Measurements from ENCODE around the gene STMP1. TPM values are rescaled to one million over a fixed set of nuclear protein-coding genes. Genes with fewer than 3 reads are reported as not detected.
"Not testable (repeated sequence)": the region's sequence is repeated elsewhere in the genome, so short reads cannot be mapped to it uniquely, and the experiment has no call there.

The STMP1 gene
- total RNA-seq, 1 experiment from 2014 or later: 38.4 TPM

- H3K27me3 ChIP-seq (ENCODE audit: insufficient read depth, low read length): no peaks in the 10 kb centered on the region
- no peaks in the 10 kb centered on the region for H3K23me2 ChIP-seq (ENCODE audit: insufficient read length, low read depth, low read length, poor library complexity, severe bottlenecking)
- no peaks in the 10 kb centered on the region for H3K27me3 Mint-ChIP-seq (ENCODE audit: low read depth)
- no peak overlapping the region for H3K9ac ChIP-seq (ENCODE audit: extremely low read depth, insufficient read length, low read length)
- H3K14ac ChIP-seq (ENCODE audit: insufficient read depth, low read length): no peak overlapping the region
- H3T11ph ChIP-seq (ENCODE audit: low read length): no peak overlapping the region
- peaks cover under 1 to 2% of the 10 kb centered on the region in 2 experiments for H3K4me1 Mint-ChIP-seq
- H3K79me1 ChIP-seq (ENCODE audit: insufficient read depth, low read depth, low read length, poor library complexity, severe bottlenecking): no peaks in the 10 kb centered on the region
- no peaks in the 10 kb centered on the region for H3K9me3 Mint-ChIP-seq
- no peak overlapping the region for H3K27ac ChIP-seq (ENCODE audit: insufficient read length, low read depth, low read length)
- peaks cover 0 to 11% (median 10%) of the 10 kb centered on the region in 3 experiments; a peak in 3 of 7 replicates for H3K36me3 Mint-ChIP-seq (ENCODE audit: insufficient read depth in 1 of 3, low read depth in 3 of 3)
- WGBS (ENCODE audit: extremely low coverage, insufficient read length, low lambda C conversion rate): no CpG with 5 or more reads among the region's 3 CpGs
- H3K4me2 ChIP-seq (ENCODE audit: insufficient read depth, insufficient read length, low read length): no peak overlapping the region
- no peak overlapping the region for H4K5ac ChIP-seq (ENCODE audit: insufficient read length, low read depth, low read length)
- no peaks in the 10 kb centered on the region for H3K4me1 ChIP-seq (ENCODE audit: insufficient read depth, low read length)
- no peak overlapping the region for H2BK5ac ChIP-seq (ENCODE audit: insufficient read length, low read length)
- H3K23ac ChIP-seq (ENCODE audit: insufficient read length, low read depth, low read length): no peak overlapping the region
- no peaks in the 10 kb centered on the region for H3K9me3 ChIP-seq (ENCODE audit: control insufficient read depth, low read depth, low read length)
- no peaks in the 10 kb centered on the region for H4K20me1 ChIP-seq (ENCODE audit: control insufficient read depth, insufficient read depth, insufficient read length)
- H2BK12ac ChIP-seq (ENCODE audit: insufficient read length, low read depth, low read length): no peak overlapping the region
- H2AK5ac ChIP-seq (ENCODE audit: insufficient read length, low read length): no peak overlapping the region
- H2AFZ ChIP-seq (ENCODE audit: low read length): no peak overlapping the region
- no peak for DNase-seq
- no peak overlapping the region for H2BK15ac ChIP-seq (ENCODE audit: low read depth, low read length)
- no peak for TF ChIP-seq CTCF (conservative IDR thresholded peaks at IDR 0.05)
- H3K79me2 ChIP-seq (ENCODE audit: insufficient read depth, low read length): no peaks in the 10 kb centered on the region
- H3K4ac ChIP-seq (ENCODE audit: low read depth, low read length): no peak overlapping the region
- no peak overlapping the region for H4K91ac ChIP-seq (ENCODE audit: insufficient read length, low read depth, low read length)
- H3K18ac ChIP-seq (ENCODE audit: insufficient read length, low read depth, low read length): no peak overlapping the region
- H3K4me3 Mint-ChIP-seq: no peak overlapping the region
- H3K27ac Mint-ChIP-seq: no peak overlapping the region
- H3K56ac ChIP-seq (ENCODE audit: insufficient read length, low read depth, low read length): no peak overlapping the region
- H2BK20ac ChIP-seq (ENCODE audit: low read depth, low read length, poor library complexity, severe bottlenecking): no peak overlapping the region
- H2BK120ac ChIP-seq (ENCODE audit: low read depth, low read length, poor library complexity, severe bottlenecking): no peak overlapping the region
- no peak overlapping the region for H4K8ac ChIP-seq (replicated peaks; ENCODE audit: insufficient read length, low read depth, low read length)
Observed at GRCh38 chr7:135692055-135692454, 29.7 kb downstream of the STMP1 start.

- not testable (repeated sequence) for H3K27ac ChIP-seq (ENCODE audit: insufficient read length, low read depth, low read length); DNase-seq; H3K23ac ChIP-seq (ENCODE audit: insufficient read length, low read depth, low read length); H3K18ac ChIP-seq (ENCODE audit: insufficient read length, low read depth, low read length); H3K14ac ChIP-seq (ENCODE audit: insufficient read depth, low read length); H2AK5ac ChIP-seq (ENCODE audit: insufficient read length, low read length); H3K9me3 Mint-ChIP-seq; H2BK12ac ChIP-seq (ENCODE audit: insufficient read length, low read depth, low read length); H3K9me3 ChIP-seq (ENCODE audit: control insufficient read depth, low read depth, low read length); H3K79me1 ChIP-seq (ENCODE audit: insufficient read depth, low read depth, low read length, poor library complexity, severe bottlenecking); H3K9ac ChIP-seq (ENCODE audit: extremely low read depth, insufficient read length, low read length); H3K4me3 Mint-ChIP-seq; H4K5ac ChIP-seq (ENCODE audit: insufficient read length, low read depth, low read length); H3K56ac ChIP-seq (ENCODE audit: insufficient read length, low read depth, low read length); H3K4ac ChIP-seq (ENCODE audit: low read depth, low read length); H2BK5ac ChIP-seq (ENCODE audit: insufficient read length, low read length); H3K4me1 Mint-ChIP-seq; H3K27me3 Mint-ChIP-seq (ENCODE audit: low read depth); H3K23me2 ChIP-seq (ENCODE audit: insufficient read length, low read depth, low read length, poor library complexity, severe bottlenecking); H4K8ac ChIP-seq (replicated peaks; ENCODE audit: insufficient read length, low read depth, low read length); H3K4me2 ChIP-seq (ENCODE audit: insufficient read depth, insufficient read length, low read length); H2AFZ ChIP-seq (ENCODE audit: low read length); H3K79me2 ChIP-seq (ENCODE audit: insufficient read depth, low read length); H3K27me3 ChIP-seq (ENCODE audit: insufficient read depth, low read length); H3K4me1 ChIP-seq (ENCODE audit: insufficient read depth, low read length); H2BK15ac ChIP-seq (ENCODE audit: low read depth, low read length); H4K20me1 ChIP-seq (ENCODE audit: control insufficient read depth, insufficient read depth, insufficient read length); H3K27ac Mint-ChIP-seq; H3T11ph ChIP-seq (ENCODE audit: low read length); H2BK20ac ChIP-seq (ENCODE audit: low read depth, low read length, poor library complexity, severe bottlenecking); H4K91ac ChIP-seq (ENCODE audit: insufficient read length, low read depth, low read length); H2BK120ac ChIP-seq (ENCODE audit: low read depth, low read length, poor library complexity, severe bottlenecking)
- WGBS (ENCODE audit: extremely low coverage, insufficient read length, low lambda C conversion rate): no CpG with 5 or more reads among the region's 7 CpGs
- H3K36me3 Mint-ChIP-seq (ENCODE audit: insufficient read depth in 1 of 3, low read depth in 3 of 3): peaks cover 0 to 11% (median 5%) of the 10 kb centered on the region in 3 experiments; a peak in 3 of 7 replicates
Observed at GRCh38 chr7:135692606-135693005, 30.3 kb downstream of the STMP1 start.

All from H9 (cell line).